ENCODE measurements around the gene TMEM51. TPM values are rescaled to one million over a fixed set of nuclear protein-coding genes. Genes with fewer than 3 reads are reported as not detected.

TMEM51 gene
- total and polyA plus RNA-seq, 2 of the 4 experiments (the other 2 are of a cell fraction): 2.7 to 10.2 TPM

DNA sequence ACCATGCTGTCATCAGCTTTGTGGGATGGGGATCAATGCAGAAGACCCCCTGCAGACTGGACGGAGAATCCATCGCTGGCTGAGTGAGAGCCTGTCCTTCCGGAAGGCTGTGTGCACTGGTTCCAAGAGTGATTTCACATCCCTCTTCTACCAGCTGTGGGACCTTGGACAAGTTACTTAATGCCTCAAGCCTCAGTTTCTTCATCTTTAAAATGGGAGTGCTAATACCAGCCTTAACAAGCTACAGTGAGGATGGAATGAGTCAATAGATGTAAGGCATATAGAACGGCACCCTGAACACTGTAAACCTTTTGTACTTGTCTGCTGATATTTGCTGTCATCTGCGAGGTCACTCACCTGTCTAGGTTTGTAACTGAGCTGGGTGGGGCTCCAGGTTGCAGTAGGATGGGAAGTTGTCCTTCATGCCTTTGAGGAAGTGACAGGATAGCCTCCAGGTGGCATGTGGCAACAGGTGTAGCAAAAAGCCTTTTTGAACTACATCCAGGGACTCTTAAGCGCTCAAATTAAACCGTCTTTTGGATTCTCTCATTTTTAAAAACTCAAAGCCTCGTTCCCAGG lies 27.5 kb downstream of the TMEM51 start:
- no peak overlapping the region for H2BK5ac ChIP-seq (ENCODE audit: low read depth, low read length, poor library complexity, severe bottlenecking)
- H3K56ac ChIP-seq (ENCODE audit: extremely low read depth, insufficient read depth, low read length): no peak overlapping the region
- ATAC-seq (ENCODE audit: low read depth) (no peak), DNase-seq (no peak)
- H3K9ac ChIP-seq (ENCODE audit: low read depth, low read length): no peak overlapping the region
- no peak overlapping the region; the same call in 1 of the 2 replicates for H4K5ac ChIP-seq (ENCODE audit: low read depth, low read length)
- H3K9me3 ChIP-seq (ENCODE audit: control insufficient read depth, insufficient read depth, low read length): no peaks in the 10 kb centered on the region
- H3K36me3 ChIP-seq (ENCODE audit: control insufficient read depth, insufficient read depth, low read length): no peaks in the 10 kb centered on the region
- peak overlapping the region in 1 of 2 experiments; percentile 6; a peak in 1 of 4 replicates for H4K8ac ChIP-seq (ENCODE audit: low read depth in 2 of 2, low read length in 2 of 2)
- peak overlapping the region; percentile 24; the same call in 1 of the 2 replicates for H4K91ac ChIP-seq (ENCODE audit: insufficient read depth, low read depth, low read length)
- intact Hi-C loops (cut with micrococcal nuclease) (no loop called here), dilution Hi-C loops (cut with HindIII; ENCODE audit: low sequenced_read_pairs, unreplicated experiment) (no loop called here), in situ Hi-C loops (cut with MboI; ENCODE audit: low sequenced_read_pairs) (no loop called here)
- no peak overlapping the region; the same call in 1 of the 2 replicates for H3K27ac ChIP-seq (ENCODE audit: insufficient read depth, low read length)
- peaks cover 38% of the 10 kb centered on the region for H3K4me1 ChIP-seq (ENCODE audit: control insufficient read depth, insufficient read depth, low read length)
- no peak overlapping the region for H3K4me2 ChIP-seq (ENCODE audit: low read depth, low read length)
- POLR2A ChIA-PET (ENCODE audit: unreplicated experiment): no interaction called here
- H3K4me3 ChIP-seq (ENCODE audit: insufficient read depth, low read depth, low read length): no peak overlapping the region
- WGBS, 2 experiments (ENCODE audit: extremely low coverage in 2 of 2, insufficient read length in 1 of 2): 100% methylated on average over 4 of the region's 8 CpGs; no CpG with 5 or more reads in 1 of the 2 experiments
- peaks cover 49% of the 10 kb centered on the region for H3K9me1 ChIP-seq (ENCODE audit: insufficient read depth, low read length)
- no peak overlapping the region for H3K18ac ChIP-seq (ENCODE audit: low read depth, low read length)
- H2BK15ac ChIP-seq (ENCODE audit: low read depth, low read length): 0 out of 3 replicates have a peak overlapping the region, but pooled peaks have one; percentile 47
- H3K79me1 ChIP-seq (ENCODE audit: low read depth in 1 of 2, low read length in 2 of 2): peaks cover 53 to 85% of the 10 kb centered on the region in 2 experiments
- CTCF ChIA-PET: interaction anchor here (0.9 kb wide), 1 partner anchor 12 kb away, joined by 3 read pairs; no protein-coding TSS in a partner anchor
- H2AK5ac ChIP-seq (ENCODE audit: low read depth, low read length): peak overlapping the region; percentile 63
- H2AK9ac ChIP-seq (replicated peaks; ENCODE audit: low read depth, low read length, poor library complexity): no peak overlapping the region
- H3K27me3 ChIP-seq (ENCODE audit: control insufficient read depth, insufficient read depth, low read length): no peaks in the 10 kb centered on the region
- peaks cover 13% of the 10 kb centered on the region for H4K20me1 ChIP-seq (ENCODE audit: insufficient read depth, low read length)
- H2BK120ac ChIP-seq (ENCODE audit: low read depth, low read length): 0 out of 2 replicates have a peak overlapping the region, but pooled peaks have one; percentile 17
- TF ChIP-seq, protein P1, sequence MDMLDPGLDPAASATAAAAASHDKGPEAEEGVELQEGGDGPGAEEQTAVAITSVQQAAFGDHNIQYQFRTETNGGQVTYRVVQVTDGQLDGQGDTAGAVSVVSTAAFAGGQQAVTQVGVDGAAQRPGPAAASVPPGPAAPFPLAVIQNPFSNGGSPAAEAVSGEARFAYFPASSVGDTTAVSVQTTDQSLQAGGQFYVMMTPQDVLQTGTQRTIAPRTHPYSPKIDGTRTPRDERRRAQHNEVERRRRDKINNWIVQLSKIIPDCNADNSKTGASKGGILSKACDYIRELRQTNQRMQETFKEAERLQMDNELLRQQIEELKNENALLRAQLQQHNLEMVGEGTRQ (IDR thresholded peaks at IDR 0.05; ENCODE audit: low read depth, low read length): no peak
- TF ChIP-seq BHLHE40 (IDR thresholded peaks at IDR 0.05; ENCODE audit: low read depth, low read length) (no peak), CHD1 (IDR thresholded peaks at IDR 0.05; ENCODE audit: low read depth, low read length) (no peak), CTCF (conservative IDR thresholded peaks at IDR 0.05; ENCODE audit: low read depth, low read length) (no peak), MAZ (IDR thresholded peaks at IDR 0.05; ENCODE audit: borderline replicate concordance, low read depth, low read length) (no peak), POLR2A (IDR thresholded peaks at IDR 0.05; ENCODE audit: low read depth, low read length) (no peak), FOS (IDR thresholded peaks at IDR 0.05; ENCODE audit: low read depth, low read length) (no peak), RAD21 (IDR thresholded peaks at IDR 0.05; ENCODE audit: low read length) (no peak), CEBPB (IDR thresholded peaks at IDR 0.05; ENCODE audit: low read depth, low read length) (no peak), NFE2L2 (IDR thresholded peaks at IDR 0.05; ENCODE audit: low read depth, low read length) (no peak), RCOR1 (IDR thresholded peaks at IDR 0.05; ENCODE audit: insufficient replicate concordance, low read length) (no peak), SMC3 (IDR thresholded peaks at IDR 0.05; ENCODE audit: low read depth, low read length) (no peak), MXI1 (IDR thresholded peaks at IDR 0.05; ENCODE audit: borderline replicate concordance, low read depth, low read length) (no peak)
- TF ChIP-seq, protein P2, sequence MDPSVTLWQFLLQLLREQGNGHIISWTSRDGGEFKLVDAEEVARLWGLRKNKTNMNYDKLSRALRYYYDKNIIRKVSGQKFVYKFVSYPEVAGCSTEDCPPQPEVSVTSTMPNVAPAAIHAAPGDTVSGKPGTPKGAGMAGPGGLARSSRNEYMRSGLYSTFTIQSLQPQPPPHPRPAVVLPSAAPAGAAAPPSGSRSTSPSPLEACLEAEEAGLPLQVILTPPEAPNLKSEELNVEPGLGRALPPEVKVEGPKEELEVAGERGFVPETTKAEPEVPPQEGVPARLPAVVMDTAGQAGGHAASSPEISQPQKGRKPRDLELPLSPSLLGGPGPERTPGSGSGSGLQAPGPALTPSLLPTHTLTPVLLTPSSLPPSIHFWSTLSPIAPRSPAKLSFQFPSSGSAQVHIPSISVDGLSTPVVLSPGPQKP (IDR thresholded peaks at IDR 0.05; ENCODE audit: borderline replicate concordance, low read depth, low read length): no peak
- peak overlapping the region; percentile 54 for H3K4ac ChIP-seq (ENCODE audit: low read depth, low read length)
- no peak overlapping the region for H3K23ac ChIP-seq (ENCODE audit: low read depth, low read length)
- no peak overlapping the region for H2BK20ac ChIP-seq (ENCODE audit: low read depth, low read length)
- H3K14ac ChIP-seq (replicated peaks; ENCODE audit: low read depth, low read length): 0 out of 2 replicates have a peak overlapping the region, but pooled peaks have one; percentile 9
- H2AFZ ChIP-seq (replicated peaks; ENCODE audit: low read length, poor library complexity): no peak overlapping the region
- BruUV-seq (replicated peaks): no TSS peak

Measured in IMR-90 (cell line).